Measurements from ENCODE around the gene ATG7.

ATG7 gene

GRCh38 chr3:11349446-11349845 is 77.2 kb downstream of the ATG7 start:
- Histone ChIP-seq H3K4me2 (ENCODE audit: low read depth, low read length, poor library complexity, severe bottlenecking) (no peak overlapping the region), H3K4me3 (ENCODE audit: insufficient read depth, low read length, poor library complexity, severe bottlenecking) (no peak overlapping the region), H3K9ac (ENCODE audit: low read length) (no peak overlapping the region), H3K27ac (ENCODE audit: low read depth, low read length) (no peak overlapping the region), H3K9me2 (replicated peaks; ENCODE audit: insufficient read depth, low read length) (no peaks in the 10 kb centered on the region), H3K27me3 (ENCODE audit: low read length) (no peaks in the 10 kb centered on the region), H3K9me3 (ENCODE audit: insufficient read depth, low read length) (no peaks in the 10 kb centered on the region), H3K79me2 (ENCODE audit: insufficient read depth, low read length) (no peaks in the 10 kb centered on the region), H3F3A (ENCODE audit: insufficient read depth) (no peaks in the 10 kb centered on the region), H4K20me1 (ENCODE audit: low read depth, low read length) (no peaks in the 10 kb centered on the region), H2AFZ (ENCODE audit: low read depth, low read length, severe bottlenecking) (no peak overlapping the region), H3K36me3 (ENCODE audit: low read length) (no peaks in the 10 kb centered on the region)
- TF ChIP-seq, protein P1, sequence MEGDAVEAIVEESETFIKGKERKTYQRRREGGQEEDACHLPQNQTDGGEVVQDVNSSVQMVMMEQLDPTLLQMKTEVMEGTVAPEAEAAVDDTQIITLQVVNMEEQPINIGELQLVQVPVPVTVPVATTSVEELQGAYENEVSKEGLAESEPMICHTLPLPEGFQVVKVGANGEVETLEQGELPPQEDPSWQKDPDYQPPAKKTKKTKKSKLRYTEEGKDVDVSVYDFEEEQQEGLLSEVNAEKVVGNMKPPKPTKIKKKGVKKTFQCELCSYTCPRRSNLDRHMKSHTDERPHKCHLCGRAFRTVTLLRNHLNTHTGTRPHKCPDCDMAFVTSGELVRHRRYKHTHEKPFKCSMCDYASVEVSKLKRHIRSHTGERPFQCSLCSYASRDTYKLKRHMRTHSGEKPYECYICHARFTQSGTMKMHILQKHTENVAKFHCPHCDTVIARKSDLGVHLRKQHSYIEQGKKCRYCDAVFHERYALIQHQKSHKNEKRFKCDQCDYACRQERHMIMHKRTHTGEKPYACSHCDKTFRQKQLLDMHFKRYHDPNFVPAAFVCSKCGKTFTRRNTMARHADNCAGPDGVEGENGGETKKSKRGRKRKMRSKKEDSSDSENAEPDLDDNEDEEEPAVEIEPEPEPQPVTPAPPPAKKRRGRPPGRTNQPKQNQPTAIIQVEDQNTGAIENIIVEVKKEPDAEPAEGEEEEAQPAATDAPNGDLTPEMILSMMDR (IDR thresholded peaks at IDR 0.05; ENCODE audit: insufficient read depth, low read length, poor library complexity, severe bottlenecking), result no peak
- no peak for TF ChIP-seq EZH2phosphoT487 (conservative IDR thresholded peaks at IDR 0.05; ENCODE audit: low read length)

DNA sequence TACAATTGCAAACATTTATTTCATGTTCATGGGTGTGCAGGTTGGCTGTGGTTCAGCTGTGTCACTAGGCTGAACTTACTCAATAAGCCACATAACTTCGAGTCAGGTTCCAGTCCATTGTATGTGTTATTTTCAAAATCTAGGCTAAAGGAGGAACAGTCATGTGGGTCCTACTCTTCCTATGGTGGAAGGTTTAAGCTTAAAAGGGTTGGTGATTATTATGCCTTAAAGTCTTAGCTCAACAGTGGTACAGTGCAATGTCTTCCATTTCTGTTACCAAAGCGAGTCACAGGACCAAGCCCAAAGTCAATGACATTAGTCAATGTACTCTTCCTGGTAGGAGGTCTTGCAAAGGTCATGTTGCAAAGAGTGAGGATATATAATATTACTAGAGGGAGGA is 78.2 kb downstream of the ATG7 start:
- Histone ChIP-seq H3K27me3 (ENCODE audit: low read length) (no peaks in the 10 kb centered on the region), H3K27ac (ENCODE audit: low read depth, low read length) (no peak overlapping the region)

DNA sequence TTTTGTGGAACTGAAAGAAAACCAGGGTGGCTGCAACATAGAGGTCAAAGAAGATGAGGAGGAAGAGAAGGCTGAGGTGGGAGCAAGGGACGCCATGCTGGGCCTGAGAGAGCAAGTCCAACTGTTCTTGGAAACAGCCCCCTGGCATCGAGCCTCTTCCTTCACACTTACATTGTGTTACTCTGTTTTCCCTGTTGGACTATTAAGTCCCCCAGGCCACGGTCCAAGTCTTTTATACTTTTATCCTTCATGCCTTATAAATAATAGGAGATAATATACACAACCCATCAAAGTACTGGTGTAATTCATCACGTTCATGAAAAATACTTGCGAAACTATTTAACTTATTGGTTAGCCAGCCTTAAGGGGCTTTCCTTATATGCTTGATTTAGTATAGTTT is 79.3 kb downstream of the ATG7 start:
- Histone ChIP-seq H4K20me1 (ENCODE audit: low read depth, low read length) (no peaks in the 10 kb centered on the region), H3K27ac (ENCODE audit: low read depth, low read length) (no peak overlapping the region), H3K4me3 (ENCODE audit: insufficient read depth, low read length, poor library complexity, severe bottlenecking) (no peak overlapping the region), H3F3A (ENCODE audit: insufficient read depth) (no peaks in the 10 kb centered on the region), H3K27me3 (ENCODE audit: low read length) (no peaks in the 10 kb centered on the region), H3K9me3 (ENCODE audit: insufficient read depth, low read length) (no peaks in the 10 kb centered on the region), H3K9me2 (replicated peaks; ENCODE audit: insufficient read depth, low read length) (no peaks in the 10 kb centered on the region), H3K79me2 (ENCODE audit: insufficient read depth, low read length) (no peaks in the 10 kb centered on the region), H3K4me2 (ENCODE audit: low read depth, low read length, poor library complexity, severe bottlenecking) (no peak overlapping the region), H2AFZ (ENCODE audit: low read depth, low read length, severe bottlenecking) (no peak overlapping the region), H3K36me3 (ENCODE audit: low read length) (no peaks in the 10 kb centered on the region), H3K9ac (ENCODE audit: low read length) (no peak overlapping the region)
- TF ChIP-seq, protein P1 (IDR thresholded peaks at IDR 0.05; ENCODE audit: insufficient read depth, low read length, poor library complexity, severe bottlenecking), result no peak
- no peak for TF ChIP-seq EZH2phosphoT487 (conservative IDR thresholded peaks at IDR 0.05; ENCODE audit: low read length)

More for the DNA sequence above, 78.2 kb downstream of the ATG7 start:
- H3F3A ChIP-seq (ENCODE audit: insufficient read depth), result no peaks in the 10 kb centered on the region
- TF ChIP-seq, protein P1 (IDR thresholded peaks at IDR 0.05; ENCODE audit: insufficient read depth, low read length, poor library complexity, severe bottlenecking), result no peak
- no peak for TF ChIP-seq EZH2phosphoT487 (conservative IDR thresholded peaks at IDR 0.05; ENCODE audit: low read length)
- H3K79me2 ChIP-seq (ENCODE audit: insufficient read depth, low read length), result no peaks in the 10 kb centered on the region
- H3K4me2 ChIP-seq (ENCODE audit: low read depth, low read length, poor library complexity, severe bottlenecking), result no peak overlapping the region
- H3K9me3 ChIP-seq (ENCODE audit: insufficient read depth, low read length), result no peaks in the 10 kb centered on the region
- H3K9me2 ChIP-seq (replicated peaks; ENCODE audit: insufficient read depth, low read length), result no peaks in the 10 kb centered on the region
- no peak overlapping the region for H3K9ac ChIP-seq (ENCODE audit: low read length)
- no peak overlapping the region for H3K4me3 ChIP-seq (ENCODE audit: insufficient read depth, low read length, poor library complexity, severe bottlenecking)
- no peak overlapping the region for H2AFZ ChIP-seq (ENCODE audit: low read depth, low read length, severe bottlenecking)
- no peaks in the 10 kb centered on the region for H4K20me1 ChIP-seq (ENCODE audit: low read depth, low read length)
- H3K36me3 ChIP-seq (ENCODE audit: low read length), result no peaks in the 10 kb centered on the region

Data from SU-DHL-6 (cell line).